HG03432 (cell line): ENCODE data around the gene RASSF4.
A peak's percentile ranks its signal among the peaks of the same experiment; 100 is the strongest.

Experiments used
- ATAC-seq: cut with Tn5 transposase; IDR thresholded peaks from one replicate; pipeline ENCODE4 v1.9.1; 2021; ENCODE audit warnings: mild to moderate bottlenecking, moderate library complexity; ENCODE audit not compliant: unreplicated experiment

Gene RASSF4

GRCh38 chr10:44974082-44974627, 14.6 kb downstream of the RASSF4 start:
- ATAC-seq, result peak; percentile 1

- peak; percentile 67 for ATAC-seq
These were observed 15.2 kb downstream of the RASSF4 start for GRCh38 chr10:44974628-44975430.

- no peak for ATAC-seq
These were observed 16.1 kb downstream of the RASSF4 start for GRCh38 chr10:44975431-44976331.

DNA sequence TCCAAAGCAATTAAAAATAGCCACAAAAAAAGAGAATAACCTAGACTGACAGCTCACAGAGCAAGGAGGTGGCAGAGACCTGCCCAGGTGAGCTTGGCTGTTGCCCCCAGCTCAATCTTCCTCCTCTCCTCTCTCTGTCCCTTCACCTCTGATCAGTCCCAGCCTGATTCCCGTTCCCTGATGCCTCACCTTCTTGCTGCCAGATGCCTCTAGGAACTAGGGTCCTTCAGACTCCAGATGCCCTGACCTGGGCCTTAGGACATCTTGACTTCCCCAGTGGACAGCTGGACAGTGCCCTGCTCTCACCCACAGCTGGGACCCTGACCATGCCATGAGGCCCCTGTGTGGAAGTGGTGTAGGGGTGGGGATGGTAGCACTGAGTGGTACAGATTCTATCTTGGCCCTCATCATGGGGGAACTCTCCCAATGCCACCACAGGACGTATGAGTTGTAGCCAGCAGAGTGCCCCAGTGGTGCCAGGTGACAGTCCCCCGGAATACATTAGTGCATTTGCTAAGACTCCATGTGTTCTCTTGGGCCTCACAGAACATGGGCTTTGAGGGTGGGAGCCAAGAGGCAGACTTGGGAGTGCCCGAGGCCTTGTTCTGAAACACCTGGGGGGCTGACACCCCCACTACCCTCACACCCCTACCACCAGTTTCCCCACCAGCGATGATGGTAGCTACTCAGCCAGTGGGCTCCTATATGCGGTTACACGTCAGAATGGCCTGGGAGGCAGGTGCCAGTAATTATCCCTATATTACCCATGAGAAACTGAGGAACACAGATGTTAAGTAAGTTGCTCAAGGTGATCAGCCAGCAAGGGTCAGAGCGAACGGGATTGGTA, 17.0 kb downstream of the RASSF4 start:
- ATAC-seq, result no peak

DNA sequence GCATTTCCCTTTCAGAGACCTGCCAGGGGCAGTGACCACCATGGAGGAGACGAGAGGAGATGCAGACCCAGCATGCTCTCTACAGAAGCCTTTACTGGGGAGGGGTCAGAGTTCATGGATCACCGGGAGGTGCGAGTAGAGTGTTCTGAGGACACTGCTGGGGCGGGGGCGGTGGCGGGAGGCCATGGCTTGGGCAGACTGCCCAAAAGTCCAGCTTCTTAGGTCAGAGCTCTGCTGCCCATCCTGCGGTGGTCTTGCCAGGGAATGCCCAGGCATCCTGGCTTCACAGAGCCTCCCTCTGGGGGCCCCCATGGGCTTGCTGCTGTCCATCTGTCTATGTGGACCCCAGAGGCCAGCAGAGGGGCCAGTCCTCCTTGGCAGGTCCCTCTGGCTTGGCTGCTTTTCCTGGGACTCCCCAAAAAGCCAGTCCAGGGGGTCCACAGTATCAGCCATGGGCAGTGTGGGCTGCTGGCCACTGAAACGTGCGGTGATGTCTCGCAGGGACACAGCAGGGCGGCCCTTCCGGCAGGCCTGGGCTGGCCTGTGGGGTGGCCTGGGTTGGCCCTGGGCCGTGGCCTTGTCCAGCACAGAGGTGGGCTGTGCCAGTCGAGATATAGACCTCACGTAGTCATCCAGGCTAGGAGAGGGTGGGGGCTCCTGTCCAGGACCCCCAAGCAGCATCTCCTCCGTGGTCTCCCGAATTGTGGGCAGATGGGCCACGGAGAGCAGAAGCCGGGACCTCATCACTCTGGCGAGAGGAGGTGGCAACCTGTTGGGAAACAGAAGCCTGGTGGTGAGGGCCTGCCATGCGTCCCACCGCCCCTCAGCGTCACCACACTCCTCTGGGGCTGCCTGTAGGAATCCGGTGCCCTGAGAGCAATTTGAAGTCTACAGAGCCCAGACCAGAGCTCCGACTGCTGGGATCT, 17.9 kb downstream of the RASSF4 start:
- ATAC-seq, result no peak

- ATAC-seq, result no peak
These were observed 18.6 kb downstream of the RASSF4 start for GRCh38 chr10:44978213-44978569.

GRCh38 chr10:44978570-44979280, 19.1 kb downstream of the RASSF4 start, which contains the start of gene DEPP1:
Gene DEPP1, minus strand, starts transcription at chr10:44978809. Its CDS starts 779 bp downstream, at chr10:44978030.
- ATAC-seq, result peak; percentile 39

DNA sequence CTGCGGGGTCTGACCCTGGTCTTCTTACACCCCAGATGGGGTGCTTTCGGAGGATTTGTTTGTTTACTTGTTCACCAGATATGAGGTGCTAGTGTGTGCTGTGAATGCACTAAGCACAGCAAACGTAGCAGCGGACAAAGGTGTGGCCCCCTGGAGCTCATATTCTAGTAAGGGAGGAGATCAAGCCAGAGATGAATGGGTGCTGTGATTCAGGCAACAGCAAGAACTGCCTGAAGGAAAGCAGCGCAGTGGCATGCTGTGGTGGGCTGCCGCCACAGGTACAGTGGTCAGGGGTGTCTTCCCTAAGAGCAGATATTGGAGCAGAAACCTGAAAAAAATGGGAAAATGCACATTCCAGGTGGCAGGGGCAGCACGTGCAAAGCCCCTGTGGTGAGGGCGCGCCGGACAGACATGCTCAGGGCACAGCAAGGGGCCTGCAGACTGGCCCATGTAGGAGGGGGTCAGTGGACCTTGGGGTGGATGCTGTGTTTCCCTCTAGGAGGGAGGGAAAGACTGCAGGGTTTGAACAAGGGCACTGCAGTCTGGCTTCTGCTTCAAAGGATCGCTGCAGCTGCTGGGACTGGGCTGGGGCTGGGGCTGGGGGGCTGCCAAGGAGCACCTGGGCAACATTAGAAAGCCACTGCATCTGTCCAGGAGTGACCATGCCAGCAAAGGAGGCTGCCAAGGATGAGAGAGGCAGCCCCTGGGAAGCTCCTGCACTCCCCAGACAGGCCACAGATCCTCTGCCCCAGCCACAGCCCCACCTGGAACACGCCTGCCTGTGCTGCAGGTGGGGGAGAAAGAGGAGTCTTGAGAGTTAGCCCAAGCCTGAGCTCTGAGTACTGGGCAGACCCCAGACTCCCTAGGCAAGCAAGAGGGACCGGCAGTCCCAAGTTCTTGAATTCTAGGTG, 19.9 kb downstream of the RASSF4 start:
- no peak for ATAC-seq

- no peak for ATAC-seq
These were observed 20.9 kb downstream of the RASSF4 start for GRCh38 chr10:44980309-44981171.

- peak; percentile 59 for ATAC-seq
These were observed 21.8 kb downstream of the RASSF4 start for GRCh38 chr10:44981172-44982113.

DNA sequence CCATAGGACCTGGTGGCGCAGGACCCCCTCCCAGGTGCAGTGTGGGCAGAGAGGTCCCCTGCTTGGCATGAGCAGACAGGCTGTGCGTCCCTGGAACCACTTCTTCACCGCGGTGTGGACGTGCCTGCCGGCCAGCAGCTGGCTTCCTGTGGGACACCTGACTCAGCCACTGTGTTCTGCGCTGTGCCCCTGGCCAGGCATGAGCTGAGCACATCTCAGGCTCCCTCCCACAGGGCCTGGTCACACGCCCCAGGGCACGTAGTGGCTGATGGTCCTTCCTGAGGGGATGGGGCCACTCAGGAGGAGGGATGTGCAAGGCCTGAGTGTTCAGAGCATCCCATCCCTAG, 22.5 kb downstream of the RASSF4 start:
- no peak for ATAC-seq

GRCh38 chr10:44982496-44982895, 22.9 kb downstream of the RASSF4 start:
- ATAC-seq, result no peak

DNA sequence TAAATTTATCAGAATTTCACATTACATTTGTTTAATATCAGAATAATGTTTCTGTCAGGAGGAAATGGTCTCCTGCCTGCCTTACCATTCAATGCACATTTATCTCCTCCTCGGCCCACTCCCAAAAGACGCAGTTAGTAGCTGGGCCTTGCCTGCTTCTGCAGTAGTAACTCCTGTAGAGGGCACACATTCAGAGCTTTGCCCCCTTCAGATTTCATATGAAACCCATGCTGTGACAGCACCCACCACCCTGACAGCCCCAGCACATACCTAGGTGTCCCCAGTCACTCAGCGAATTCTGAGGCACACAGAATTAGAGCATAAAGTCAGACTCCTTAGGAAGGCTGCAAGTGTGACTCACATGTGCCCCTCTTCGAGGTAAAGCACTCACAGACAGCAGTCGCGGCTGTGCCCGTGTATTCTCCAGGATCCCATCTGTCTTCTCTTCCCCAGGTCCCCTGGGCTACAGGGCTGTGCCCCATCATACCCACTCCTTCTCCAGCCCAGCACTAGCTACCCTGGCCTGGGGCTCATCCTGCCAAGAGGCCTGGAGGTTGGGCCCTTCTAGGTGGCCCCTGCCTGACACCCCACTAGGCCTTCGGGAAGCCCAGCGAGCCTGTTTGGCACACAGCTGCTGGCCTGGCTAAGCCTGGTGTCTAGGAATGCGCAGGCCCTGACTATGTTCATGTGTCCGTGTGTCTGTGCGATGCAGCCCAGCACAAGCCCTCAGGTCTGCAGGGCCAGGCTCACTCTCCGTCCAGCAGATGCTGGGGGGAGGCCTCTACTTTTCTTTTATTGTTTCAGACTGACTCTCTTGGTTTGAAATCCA, 23.7 kb downstream of the RASSF4 start:
- no peak for ATAC-seq

DNA sequence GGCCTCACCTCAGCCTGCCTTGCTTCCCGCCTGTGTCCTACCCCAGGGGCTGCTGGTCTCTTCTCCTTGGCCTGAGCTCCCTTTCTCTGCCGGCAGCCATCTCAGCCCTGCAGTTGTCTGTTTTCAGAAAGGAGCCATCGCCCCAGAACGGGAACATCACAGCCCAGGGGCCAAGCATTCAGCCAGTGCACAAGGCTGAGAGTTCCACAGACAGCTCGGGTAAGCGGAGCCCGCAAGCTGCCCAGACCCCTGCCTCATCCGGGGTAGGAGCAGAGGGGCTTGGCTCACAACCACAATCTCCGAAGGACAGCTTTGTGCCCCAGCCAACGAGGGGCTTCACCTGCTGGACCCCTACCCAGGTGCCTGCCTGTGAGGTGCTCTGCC, 24.3 kb downstream of the RASSF4 start:
- ATAC-seq, result no peak

- no peak for ATAC-seq
These were observed 25.1 kb downstream of the RASSF4 start for GRCh38 chr10:44984671-44985101.
